GM18517 (cell line): ENCODE results near the gene TRABD2A.
A peak's percentile ranks its signal among the peaks of the same experiment; 100 is the strongest.
"Not testable (repeated sequence)": the region's sequence is repeated elsewhere in the genome, so short reads cannot be mapped to it uniquely, and the experiment has no call there.

Experiments
- ATAC-seq: cut with Tn5 transposase; IDR thresholded peaks from one replicate; pipeline ENCODE4 v1.9.1; 2021; ENCODE audit warnings: mild to moderate bottlenecking, moderate library complexity; ENCODE audit not compliant: unreplicated experiment

Gene TRABD2A

DNA sequence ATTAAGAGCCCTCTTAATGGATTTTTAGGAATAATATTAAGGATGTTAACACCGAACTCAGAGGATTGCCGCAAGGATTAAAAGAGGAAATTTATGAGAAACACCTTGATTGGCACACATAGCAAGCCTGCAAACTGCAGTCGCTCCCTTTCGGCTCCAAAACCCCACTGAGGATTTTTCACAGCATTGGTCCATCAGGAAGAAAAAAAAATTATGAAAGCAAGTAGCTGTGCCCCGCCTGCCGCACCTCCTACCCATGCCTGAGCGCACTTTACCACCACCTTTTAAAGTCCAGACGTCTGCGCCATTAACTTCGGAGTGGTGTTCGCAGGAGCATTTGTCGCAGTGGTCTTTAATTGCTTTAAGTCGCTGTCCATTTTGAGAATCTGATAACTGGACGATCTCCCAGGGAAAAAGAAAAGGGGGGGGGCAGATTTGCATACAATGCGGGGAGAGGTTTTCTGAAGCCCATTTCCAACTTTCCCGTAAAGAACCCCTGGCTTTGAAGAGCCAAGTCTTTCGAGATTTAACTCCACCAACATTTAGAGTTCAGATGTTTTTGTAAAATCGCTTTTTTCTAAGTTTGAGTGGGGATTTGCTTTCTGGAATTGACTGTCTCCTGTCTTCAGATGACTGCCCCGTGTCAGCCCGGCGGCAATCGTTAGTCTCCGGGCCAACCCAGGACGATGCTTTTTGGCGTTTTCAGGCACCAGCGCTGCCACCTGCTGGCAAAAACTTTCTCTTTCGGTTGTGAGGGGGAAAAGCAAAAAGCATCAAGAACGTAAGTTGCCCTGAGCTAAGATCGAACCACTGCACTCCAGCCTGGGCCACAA lies 913 bp upstream of the TRABD2A start:
- peak; percentile 69 for ATAC-seq

DNA sequence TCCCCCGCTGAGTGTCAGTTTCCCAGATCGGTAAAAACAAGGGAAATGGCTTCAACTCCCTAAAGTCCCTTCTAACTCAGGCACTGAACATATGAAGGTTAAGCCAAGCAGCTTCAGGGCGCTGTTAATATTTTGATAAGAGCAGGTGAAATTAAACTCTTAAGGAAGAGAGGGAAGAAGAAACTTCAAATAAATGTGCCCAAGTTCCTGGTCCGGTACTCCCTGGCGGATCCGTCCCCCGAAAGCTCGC lies 564 bp downstream of the TRABD2A start:
- no peak for ATAC-seq

DNA sequence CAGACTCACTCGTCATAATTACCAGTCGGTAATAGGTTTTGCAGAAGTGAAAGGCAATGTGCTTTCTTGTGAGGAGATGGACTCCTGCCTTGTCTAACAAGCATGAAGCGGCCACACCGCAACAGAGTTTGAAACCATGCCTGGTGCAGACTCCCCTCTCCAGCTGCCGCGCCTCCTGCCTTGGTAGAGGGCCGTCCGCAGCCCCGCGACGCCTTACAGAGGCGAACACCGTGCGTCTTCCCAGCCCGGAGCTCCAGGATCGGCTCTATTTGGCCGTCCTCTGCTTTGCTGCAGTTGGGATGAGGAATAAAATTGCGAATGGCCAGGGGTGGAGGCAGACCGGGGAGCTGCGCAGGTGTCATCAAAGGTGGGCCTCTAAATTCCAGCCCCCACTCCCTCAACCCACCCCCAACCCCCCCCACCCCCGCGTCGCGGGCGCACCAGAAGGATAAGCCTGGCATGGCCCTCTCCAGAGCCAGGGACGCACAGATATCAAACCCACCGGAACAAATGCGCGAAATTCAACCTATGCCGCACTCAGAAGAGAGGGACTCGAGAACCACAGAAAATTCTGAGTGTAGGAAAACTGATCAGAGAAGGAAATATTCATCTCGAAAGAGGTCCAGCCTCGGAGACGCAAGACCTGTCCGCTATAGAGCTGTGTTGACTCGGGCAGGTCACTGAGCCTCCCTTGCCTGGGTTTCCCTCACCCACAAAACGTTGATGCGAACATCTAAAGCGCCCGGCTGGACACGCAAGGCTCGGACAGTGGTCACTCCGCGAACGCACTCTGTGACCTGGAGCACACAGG lies 1.1 kb downstream of the TRABD2A start:
- ATAC-seq: peak; percentile 54

DNA sequence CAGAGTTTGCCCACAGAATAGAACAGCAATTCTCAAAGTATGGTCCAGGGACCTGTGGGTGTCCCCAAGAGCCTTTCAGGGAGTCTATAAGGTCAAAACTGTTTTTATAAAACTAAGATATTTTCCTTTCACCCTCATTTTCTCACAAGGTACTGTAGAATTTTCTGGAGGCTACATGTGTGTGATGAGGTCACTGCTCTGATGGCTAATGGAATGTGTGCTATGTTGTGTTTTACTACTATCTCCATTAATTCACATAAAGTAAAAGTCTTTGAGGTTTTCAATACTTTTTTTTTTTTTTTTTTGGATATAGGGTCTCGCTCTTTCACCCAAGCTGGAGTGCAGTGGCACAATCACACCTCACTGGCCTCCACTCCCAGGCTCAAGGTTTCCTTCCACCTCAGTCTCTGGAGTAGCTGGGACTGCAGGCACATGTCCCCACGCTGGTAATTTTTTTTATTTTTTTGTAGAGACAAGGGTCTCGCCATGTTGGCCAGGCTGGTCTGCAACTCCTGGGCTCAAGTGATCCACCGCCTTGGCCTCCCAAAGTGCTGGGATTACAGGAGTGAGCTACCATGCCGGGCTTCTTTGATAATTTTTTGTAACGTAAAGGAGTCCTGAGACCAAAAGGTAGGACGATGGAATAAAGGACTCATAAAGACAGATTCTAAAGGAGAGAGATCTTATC lies 1.8 kb downstream of the TRABD2A start:
- no peak for ATAC-seq

DNA sequence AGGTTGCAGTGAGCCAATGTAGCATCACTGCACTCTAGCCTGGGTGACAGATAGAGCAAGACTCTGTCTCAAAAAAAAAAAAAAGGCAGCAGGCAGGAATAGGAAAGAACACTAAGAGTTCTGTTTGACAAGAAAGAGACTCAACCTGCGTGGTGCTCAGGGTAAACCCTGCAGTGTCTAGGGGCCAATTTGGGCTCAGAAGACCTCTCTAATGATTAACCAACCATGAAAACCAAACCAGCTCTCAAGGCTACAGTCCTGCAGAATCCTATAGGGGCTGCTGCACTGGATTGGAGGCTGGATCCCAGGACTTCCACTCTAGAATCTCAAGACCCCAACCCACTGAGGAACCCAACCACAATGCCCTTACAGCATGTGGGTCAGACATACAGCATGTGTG lies 2.4 kb downstream of the TRABD2A start:
- ATAC-seq: no peak

DNA sequence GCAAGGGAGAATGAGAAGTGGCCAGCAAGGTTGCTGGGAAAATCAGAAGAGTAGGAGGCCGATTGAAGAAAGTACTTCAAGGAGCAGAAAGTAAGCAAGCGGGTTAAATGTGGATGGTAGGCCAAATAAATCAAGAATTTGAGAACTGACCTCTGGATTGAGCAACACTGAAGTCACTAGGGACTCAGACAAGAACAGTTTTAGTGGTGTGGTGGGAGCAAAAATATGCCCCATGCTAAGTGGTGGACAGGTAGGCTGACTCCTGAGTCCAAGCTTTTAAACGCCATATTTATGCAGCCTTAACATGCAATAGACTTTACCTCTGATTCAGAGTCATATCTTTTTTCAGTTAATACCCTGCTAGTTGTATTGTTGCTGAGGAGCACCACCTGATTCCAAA lies 4.5 kb downstream of the TRABD2A start:
- no peak for ATAC-seq

DNA sequence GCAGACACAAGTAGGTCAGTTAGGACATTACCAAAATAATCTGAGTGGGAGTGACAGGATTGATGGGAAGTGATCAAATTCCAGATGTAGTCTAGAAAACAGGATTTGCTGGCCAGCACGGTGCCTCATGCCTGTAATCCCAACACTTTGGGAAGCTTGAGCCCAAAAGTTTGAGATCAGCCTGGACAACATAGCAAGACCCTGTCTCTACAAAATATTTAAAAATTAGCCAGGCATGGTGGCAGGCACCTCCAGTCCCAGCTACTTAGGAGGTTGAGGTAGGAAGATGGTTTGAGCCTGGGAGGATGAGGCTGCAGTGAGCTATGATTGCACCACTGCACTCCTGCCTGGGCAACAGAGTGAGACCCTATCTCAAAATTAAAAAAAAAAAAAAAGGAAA lies 5.3 kb downstream of the TRABD2A start:
- ATAC-seq: not testable (repeated sequence)

DNA sequence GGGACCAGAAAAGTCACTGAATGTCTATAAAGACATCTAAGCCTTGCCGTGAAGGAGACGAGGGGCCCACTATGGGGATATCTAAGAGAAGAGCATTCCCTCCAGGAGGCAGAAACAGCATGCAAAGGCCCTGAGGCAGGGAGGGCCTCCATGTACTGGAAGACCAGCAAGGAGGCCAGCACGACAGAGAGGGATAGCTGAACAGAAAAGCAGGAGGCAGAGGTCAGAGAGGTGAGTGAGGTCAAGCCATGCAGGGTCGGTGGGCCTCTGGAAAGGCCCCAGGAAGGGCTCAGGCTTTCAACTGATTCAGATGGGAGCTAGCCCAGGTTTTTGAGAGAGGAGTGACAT lies 5.7 kb downstream of the TRABD2A start:
- no peak for ATAC-seq

DNA sequence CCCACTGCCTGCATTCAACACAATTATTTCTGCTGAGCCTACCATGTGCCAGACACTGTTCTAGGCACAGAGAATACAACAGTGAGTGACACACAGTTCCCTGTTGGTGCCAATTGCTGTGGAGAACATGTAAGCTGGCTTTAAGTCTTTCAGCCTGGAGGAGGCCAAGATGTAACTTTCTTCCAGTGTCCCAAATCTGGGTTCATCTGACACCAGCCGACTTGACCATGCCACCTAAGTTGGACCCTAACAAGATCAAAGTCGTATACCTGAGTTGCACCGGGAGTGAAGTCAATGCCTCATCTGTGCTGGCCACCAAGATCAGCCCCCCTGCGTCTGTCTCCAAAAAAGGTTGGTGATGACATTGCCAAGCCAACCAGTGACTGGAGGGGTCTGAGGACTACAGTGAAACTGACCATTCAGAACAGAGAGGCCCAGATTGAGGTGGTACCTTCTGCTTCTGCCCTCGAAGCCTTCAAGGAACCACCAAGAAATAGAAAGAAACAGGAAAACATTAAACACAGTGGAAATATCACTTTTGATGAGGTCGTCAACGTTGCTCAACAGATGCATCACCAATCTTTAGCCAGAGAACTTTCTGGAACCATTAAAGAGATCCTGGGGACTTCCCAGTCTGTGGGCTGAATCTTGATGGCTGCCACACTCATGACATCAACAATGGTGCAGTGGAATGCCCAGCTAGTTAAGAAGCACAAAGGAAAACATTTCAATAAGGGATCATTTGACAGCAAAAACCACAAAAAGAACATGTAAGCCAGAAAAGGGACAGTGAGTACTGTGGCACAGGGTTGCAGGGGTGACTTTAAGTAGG lies 6.3 kb downstream of the TRABD2A start:
- ATAC-seq: no peak

DNA sequence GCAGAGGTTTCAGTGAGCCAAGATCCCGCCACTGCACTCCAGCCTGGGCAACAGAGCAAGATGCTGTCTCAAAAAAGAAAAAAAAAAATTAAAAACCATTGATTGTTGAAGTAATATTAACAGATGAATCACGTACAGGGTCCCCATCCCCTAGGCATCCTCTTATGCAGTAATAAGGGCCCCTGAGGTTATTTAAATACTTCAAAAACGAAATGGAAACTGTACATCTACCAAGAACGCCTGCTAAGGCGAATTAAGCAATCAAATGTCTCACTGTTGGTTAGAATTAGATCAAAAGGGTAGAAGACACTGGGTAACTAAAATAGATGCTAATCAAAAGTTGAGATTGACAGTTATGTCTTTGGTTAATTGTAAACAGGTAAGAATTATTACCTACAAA lies 7.5 kb downstream of the TRABD2A start:
- ATAC-seq: no peak

DNA sequence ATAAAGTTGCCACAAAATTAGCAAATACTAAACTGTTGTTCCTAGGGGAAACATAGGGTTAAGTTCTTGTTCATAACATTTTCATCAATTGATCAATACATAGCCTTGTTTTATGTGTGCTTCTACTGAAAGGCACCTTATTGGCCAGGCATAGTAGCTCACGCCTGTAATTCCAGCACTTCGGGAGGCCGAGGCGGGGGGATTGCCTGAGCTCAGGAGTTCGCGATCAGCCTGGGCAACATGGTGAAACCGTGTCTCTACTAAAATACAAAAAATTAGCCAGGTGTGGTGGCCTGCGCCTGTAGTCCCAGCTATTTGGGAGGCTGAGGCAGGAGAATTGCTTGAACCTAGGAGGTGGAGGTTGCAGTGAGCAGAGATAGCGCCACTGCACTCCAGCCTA lies 8.2 kb downstream of the TRABD2A start:
- ATAC-seq: not testable (repeated sequence)

DNA sequence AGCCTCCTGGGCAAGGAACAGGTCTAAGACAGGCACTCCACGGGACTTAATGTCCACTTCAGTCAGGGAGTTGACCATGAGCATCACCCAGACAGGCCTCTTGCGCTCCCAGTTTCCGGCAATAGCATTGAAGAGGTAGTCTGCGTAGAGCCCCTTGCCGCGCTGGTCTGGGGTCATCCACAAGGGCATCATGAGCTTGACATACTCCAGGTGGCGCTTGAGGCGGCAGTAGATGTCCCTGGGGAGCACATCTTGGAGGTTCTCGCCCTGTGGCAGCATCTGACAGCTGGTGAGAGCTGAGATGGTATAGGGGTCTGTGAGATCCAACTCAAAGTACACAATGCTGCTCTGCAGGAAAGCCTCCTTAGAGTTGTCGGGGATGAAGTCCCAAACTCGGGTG lies 10.6 kb downstream of the TRABD2A start:
- ATAC-seq: no peak

DNA sequence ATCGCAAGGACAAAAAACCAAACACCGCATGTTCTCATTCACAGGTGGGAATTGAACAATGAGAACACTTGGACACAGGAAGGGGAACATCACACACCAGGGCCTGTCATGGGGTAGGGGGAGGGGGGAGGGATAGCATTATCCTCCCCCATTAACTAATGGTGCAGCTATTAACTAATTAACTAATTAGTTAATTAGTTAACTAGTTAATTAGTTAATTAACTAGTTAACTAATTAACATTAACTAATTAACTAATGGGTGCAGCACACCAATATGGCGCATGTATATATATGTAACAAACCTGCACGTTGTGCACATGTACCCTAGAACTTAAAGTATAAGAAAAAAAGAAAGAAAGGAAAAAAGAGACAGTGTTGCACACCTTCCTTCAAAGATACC lies 12.6 kb downstream of the TRABD2A start:
- ATAC-seq: not testable (repeated sequence)

DNA sequence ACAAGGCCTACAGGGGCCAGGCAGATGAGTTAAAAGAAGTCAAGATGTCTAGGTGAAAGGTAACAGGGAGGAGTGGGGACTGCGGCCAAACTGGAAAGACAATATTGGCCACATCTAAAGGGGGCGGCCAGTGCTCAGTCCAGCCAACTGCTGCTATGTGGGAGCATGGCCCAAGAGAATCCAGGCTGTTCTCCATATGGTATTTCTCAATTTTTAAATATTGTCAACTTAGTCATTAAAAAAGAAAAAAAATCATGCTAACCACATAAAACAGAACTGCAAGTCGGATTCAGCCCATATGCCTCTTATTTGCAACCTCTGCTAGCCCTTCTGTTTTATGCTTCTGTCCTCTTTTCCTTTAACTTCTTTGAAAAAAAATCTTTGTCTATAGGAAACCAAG lies 14.8 kb downstream of the TRABD2A start:
- ATAC-seq: no peak

DNA sequence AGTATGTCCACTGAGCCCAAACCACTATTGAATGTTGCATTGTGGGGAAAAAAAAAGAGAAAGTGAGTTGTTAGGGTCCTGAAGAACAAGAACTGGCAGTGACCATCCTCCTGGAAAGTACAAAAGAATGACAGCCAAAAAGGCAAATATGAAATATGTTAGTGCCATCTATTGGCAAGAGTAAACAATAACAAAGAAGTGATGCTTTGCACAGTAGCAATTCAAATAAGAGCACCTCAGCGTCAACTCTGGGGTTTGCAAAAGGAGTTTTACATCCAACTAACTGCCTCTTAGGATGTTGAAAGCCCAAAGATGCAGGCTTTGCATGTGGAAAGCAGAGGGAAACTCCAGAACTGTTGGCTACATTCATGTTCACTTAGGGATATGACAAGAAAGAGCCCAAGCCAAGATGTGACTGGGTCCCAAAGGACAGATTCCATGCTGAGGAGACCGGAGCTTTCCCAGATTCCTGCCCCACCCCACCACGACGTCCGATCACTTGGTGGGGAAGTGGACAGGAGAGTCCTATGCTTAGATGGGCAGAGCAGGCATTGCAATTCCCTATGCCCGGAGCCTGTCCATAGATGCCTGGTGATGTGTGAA lies 15.6 kb downstream of the TRABD2A start:
- ATAC-seq: peak; percentile 89

DNA sequence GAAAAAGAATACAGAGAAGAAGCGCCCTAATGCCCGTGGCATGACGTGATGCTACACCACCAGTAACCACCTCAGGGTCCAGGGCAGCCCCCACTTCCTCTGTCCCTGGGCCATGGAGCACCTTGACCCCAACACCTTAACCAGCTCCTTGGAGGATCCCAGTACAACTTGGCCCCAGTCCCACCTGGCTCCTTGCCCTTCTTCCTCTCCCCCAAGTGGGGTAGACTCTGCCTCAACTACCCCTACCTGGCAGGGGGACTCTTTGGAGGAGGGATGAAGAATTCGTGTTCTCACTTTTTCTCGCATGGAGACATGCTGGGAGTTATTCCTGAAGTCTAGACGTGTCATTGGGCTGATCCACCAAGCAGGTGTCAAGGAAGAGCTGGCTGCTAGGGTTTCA lies 18.9 kb downstream of the TRABD2A start:
- no peak for ATAC-seq

DNA sequence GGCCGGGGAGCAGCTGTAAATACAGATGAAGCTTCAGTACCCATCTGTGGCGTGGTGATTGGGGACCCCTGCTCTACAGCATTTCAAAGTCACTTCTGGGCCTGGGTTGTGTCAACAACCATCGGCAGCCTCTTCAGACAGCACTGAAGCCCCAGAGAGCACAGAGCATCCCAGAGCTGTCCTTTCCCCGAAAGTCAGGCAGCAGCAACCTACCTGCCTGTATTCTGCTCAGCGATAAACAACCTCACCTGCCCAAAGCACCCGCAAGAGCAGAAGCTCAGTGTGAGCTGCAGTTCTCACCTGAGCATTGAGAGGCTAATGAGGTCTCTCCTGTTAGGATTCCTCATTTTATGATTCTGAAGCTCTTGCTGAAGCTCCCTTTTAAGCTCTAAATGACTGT lies 19.3 kb downstream of the TRABD2A start:
- no peak for ATAC-seq

DNA sequence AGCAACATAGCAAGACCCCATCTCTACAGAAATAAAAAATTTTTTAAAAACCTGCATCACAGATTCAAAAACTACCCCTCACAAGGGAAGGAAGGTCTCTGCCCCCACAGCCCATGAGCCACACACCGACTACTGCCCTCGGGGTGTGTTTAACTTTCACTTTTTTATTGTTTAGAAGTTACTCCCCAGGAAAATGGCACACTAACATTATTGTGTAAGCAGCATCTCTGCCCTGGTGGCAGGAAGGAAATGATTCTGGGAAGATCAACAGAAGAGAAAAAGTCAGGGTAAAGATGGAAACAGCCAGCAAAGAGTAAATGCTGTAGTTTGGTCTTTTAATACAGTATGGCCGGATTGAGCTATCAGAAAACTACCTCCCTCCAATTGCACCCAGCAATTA lies 21.9 kb downstream of the TRABD2A start:
- ATAC-seq: no peak

DNA sequence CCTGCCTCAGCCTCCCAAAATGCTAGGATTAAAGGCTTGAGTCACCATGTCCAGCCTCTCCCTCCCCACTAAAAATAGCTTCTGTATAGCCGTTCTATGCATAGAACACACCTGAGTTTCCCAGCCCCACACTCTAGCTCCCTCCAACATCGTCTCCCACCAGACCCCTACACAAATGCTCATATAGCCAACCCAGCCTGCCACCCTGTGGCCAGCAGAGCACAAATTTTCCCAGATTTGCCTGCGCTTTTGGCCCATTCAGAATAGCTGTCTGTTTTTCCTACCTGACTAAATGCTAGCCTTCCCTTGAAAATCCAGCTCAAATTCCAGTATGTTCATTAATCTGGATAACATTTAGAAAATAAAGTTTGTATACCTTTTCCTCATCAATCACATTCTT lies 22.8 kb downstream of the TRABD2A start:
- ATAC-seq: no peak

DNA sequence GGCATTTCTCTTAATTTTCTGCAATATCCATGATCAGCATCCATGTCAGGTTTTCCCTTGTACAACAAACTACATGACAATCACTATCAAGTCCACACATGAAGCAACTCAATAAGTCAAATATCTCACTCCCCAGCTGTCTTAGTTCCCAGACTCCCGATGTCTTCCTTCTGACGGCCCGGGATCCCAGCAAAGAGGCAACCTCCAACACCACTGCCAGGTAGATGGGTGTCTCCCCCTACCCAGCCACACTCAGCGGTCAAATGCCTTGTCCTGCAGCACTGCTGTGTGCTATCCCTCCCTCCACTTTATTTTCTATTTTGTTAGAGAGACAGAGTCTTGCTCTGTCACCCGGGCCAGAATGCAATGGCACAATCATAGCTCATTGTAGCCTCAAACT lies 23.3 kb downstream of the TRABD2A start:
- no peak for ATAC-seq

DNA sequence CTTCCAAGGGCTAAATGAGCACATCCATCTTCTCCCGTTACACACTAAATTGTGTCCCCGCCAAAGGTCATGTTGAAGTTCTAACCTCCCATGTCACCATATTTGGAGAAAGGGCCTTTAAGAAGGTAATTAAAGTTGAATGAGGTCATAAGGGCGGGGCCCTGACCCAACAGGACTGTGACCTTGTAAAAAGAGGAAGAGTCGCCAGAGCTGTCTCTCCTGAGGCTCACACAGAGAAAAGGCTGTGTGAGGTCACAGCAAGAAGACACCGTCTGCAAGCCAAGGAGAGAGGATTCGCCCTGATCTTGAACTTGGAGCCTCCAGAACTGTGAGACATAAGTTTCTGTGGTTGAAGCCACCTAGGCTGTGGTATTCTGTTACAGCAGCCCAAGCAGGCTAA lies 24.1 kb downstream of the TRABD2A start:
- ATAC-seq: no peak
